ENCODE measurements around the gene HMGXB3. TPM values are rescaled to one million over a fixed set of nuclear protein-coding genes. Genes with fewer than 3 reads are reported as not detected.

HMGXB3 gene
- polyA plus RNA-seq, 1 donor from 2014 or later, result 66.6 TPM

GRCh38 chr5:150065886-150066285 is 65.3 kb downstream of the HMGXB3 start:
- Histone ChIP-seq H3F3A (ENCODE audit: insufficient read depth, low read length, poor library complexity, severe bottlenecking) (no peaks in the 10 kb centered on the region), H2AFZ (ENCODE audit: low read depth, low read length) (no peak overlapping the region), H3K4me2 (ENCODE audit: low read length) (no peak overlapping the region), H3K9me3 (ENCODE audit: low read length) (no peaks in the 10 kb centered on the region), H4K20me1 (ENCODE audit: insufficient read depth) (no peaks in the 10 kb centered on the region), H3K36me3 (ENCODE audit: insufficient read depth, low read length) (no peaks in the 10 kb centered on the region), H3K9ac (ENCODE audit: low read length) (no peak overlapping the region), H3K27me3 (ENCODE audit: insufficient read depth, low read depth, low read length) (no peaks in the 10 kb centered on the region), H3K79me2 (replicated peaks; ENCODE audit: insufficient read depth, low read length) (no peaks in the 10 kb centered on the region), H3K9me2 (ENCODE audit: insufficient read depth, low read length) (no peaks in the 10 kb centered on the region), H3K4me3 (ENCODE audit: low read length) (no peak overlapping the region), H3K27ac (ENCODE audit: low read length) (no peak overlapping the region)
- TF ChIP-seq RAD21 (conservative IDR thresholded peaks at IDR 0.05) (no peak), REST (IDR thresholded peaks at IDR 0.05; ENCODE audit: borderline replicate concordance) (no peak), EP300 (conservative IDR thresholded peaks at IDR 0.05; ENCODE audit: poor library complexity, severe bottlenecking) (no peak), SMC3 (conservative IDR thresholded peaks at IDR 0.05; ENCODE audit: poor library complexity) (no peak), POLR2AphosphoS5 (IDR thresholded peaks at IDR 0.05) (no peak), EZH2 (IDR thresholded peaks at IDR 0.05; ENCODE audit: borderline replicate concordance, insufficient read depth, low read length, poor library complexity, severe bottlenecking) (no peak), CTCF (IDR thresholded peaks at IDR 0.05; ENCODE audit: poor library complexity, severe bottlenecking) (no peak), TAF1 (IDR thresholded peaks at IDR 0.05; ENCODE audit: low read depth) (no peak), MXI1 (conservative IDR thresholded peaks at IDR 0.05; ENCODE audit: poor library complexity, severe bottlenecking) (no peak)

GRCh38 chr5:150066436-150066835 is 65.9 kb downstream of the HMGXB3 start:
- TF ChIP-seq TAF1 (IDR thresholded peaks at IDR 0.05; ENCODE audit: low read depth) (no peak), REST (IDR thresholded peaks at IDR 0.05; ENCODE audit: borderline replicate concordance) (no peak), EZH2 (IDR thresholded peaks at IDR 0.05; ENCODE audit: borderline replicate concordance, insufficient read depth, low read length, poor library complexity, severe bottlenecking) (no peak), EP300 (conservative IDR thresholded peaks at IDR 0.05; ENCODE audit: poor library complexity, severe bottlenecking) (no peak), CTCF (IDR thresholded peaks at IDR 0.05; ENCODE audit: poor library complexity, severe bottlenecking) (no peak), SMC3 (conservative IDR thresholded peaks at IDR 0.05; ENCODE audit: poor library complexity) (no peak)
- no peaks in the 10 kb centered on the region for H3K36me3 ChIP-seq (ENCODE audit: insufficient read depth, low read length)
- H3K4me3 ChIP-seq (ENCODE audit: low read length), result no peak overlapping the region
- no peaks in the 10 kb centered on the region for H3F3A ChIP-seq (ENCODE audit: insufficient read depth, low read length, poor library complexity, severe bottlenecking)
- no peaks in the 10 kb centered on the region for H3K9me3 ChIP-seq (ENCODE audit: low read length)
- no peak overlapping the region for H3K9ac ChIP-seq (ENCODE audit: low read length)
- no peak overlapping the region for H3K27ac ChIP-seq (ENCODE audit: low read length)
- no peaks in the 10 kb centered on the region for H3K9me2 ChIP-seq (ENCODE audit: insufficient read depth, low read length)
- H3K27me3 ChIP-seq (ENCODE audit: insufficient read depth, low read depth, low read length), result no peaks in the 10 kb centered on the region
- H3K79me2 ChIP-seq (replicated peaks; ENCODE audit: insufficient read depth, low read length), result no peaks in the 10 kb centered on the region
- no peaks in the 10 kb centered on the region for H4K20me1 ChIP-seq (ENCODE audit: insufficient read depth)
- H3K4me2 ChIP-seq (ENCODE audit: low read length), result no peak overlapping the region
- no peak overlapping the region for H2AFZ ChIP-seq (ENCODE audit: low read depth, low read length)
